Large intestine (tissue), 3 donors: ENCODE measurements around the gene MED13L. TPM values are rescaled to one million over a fixed set of nuclear protein-coding genes. Genes with fewer than 3 reads are reported as not detected.

Experiments used
- DNase-seq, 2 donors: peaks; one replicate each; pipeline versions ENCODE4 v3.0.0 to v3.0.0-alpha.2; 2013
- H3K27ac ChIP-seq: one replicate; pipeline ENCODE4 v1.5.1; 2013; ENCODE audit warnings: low read length
- H3K27me3 ChIP-seq: 2 replicates; pipeline ENCODE4 v1.6.1; 2013; ENCODE audit warnings: low read length; ENCODE audit not compliant: control insufficient read depth, insufficient read depth
- H3K36me3 ChIP-seq: 2 replicates; pipeline ENCODE4 v1.6.1; 2013; ENCODE audit warnings: low read length; ENCODE audit not compliant: control insufficient read depth, insufficient read depth
- H3K4me1 ChIP-seq: one replicate; pipeline ENCODE4 v1.6.1; 2013; ENCODE audit warnings: low read length; ENCODE audit not compliant: control insufficient read depth, insufficient read depth
- H3K4me3 ChIP-seq: one replicate; pipeline ENCODE4 v1.5.1; 2013; ENCODE audit warnings: low read length
- H3K9me3 ChIP-seq: one replicate; pipeline ENCODE4 v1.6.1; 2013; ENCODE audit warnings: mild to moderate bottlenecking, low read depth, low read length, moderate library complexity; ENCODE audit not compliant: control insufficient read depth
- WGBS: methylation state at CpG from one replicate; pipeline ENCODE4 v1.1.5; 2013; ENCODE audit warnings: low lambda C conversion rate; ENCODE audit not compliant: insufficient coverage; 5-methylcytosine and 5-hydroxymethylcytosine counted together
- polyA plus RNA-seq: library from polyadenylated mRNA; unstranded; fragments of 120-200 nt; gene quantifications from one replicate; pipeline ENCODE4 v1.2.1, GENCODE V29; 2013

Gene MED13L
- polyA plus RNA-seq, 1 donor = 69.3 TPM

DNA sequence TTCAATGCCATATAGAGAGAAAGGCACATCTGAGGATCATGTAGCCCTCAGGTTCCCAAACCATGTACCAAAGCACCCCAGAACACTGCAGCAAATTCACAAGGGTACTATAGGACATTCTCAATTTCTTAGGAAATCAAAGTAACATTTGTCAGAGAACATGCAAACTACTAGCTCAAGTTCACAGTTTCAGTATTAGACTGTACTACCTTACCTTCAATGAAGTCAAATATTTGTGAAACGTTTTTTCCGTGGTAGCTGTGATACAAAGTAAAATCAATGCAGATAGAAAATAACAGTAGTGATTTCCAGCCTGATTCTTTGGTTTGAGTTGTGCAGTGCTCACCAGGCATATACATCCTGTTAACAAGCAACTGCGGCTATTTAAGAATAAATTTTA, 197.1 kb downstream of the MED13L start:
- no peaks in the 10 kb centered on the region for H3K9me3 ChIP-seq
- H3K27me3 ChIP-seq = no peaks in the 10 kb centered on the region
- no peaks in the 10 kb centered on the region for H3K36me3 ChIP-seq
- 100% methylated on average over 3 of the region's 3 CpGs for WGBS
- no peak overlapping the region for H3K4me3 ChIP-seq
- no peak for DNase-seq
- H3K27ac ChIP-seq = no peak overlapping the region
- H3K4me1 ChIP-seq = no peaks in the 10 kb centered on the region

DNA sequence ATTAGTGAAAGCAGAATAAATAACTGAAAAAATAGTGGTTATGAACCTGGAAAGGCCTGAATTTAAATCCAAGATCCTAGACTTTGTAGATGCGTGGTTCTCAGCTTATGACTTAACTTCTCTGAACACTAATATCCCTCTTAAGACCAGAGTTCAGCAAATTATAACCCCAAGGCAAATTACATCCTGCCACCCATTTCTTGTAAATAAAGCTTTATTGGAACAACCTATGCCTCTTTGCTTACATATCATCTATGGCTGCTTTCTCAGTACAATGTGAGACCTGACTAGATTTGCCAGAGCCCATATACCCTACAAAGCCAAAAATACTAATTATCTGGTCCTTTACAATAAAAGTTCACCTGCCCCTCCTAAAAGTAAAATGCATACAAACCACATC, 199.1 kb downstream of the MED13L start:
- no peak for DNase-seq
- Histone ChIP-seq H3K27ac (no peak overlapping the region), H3K4me1 (no peaks in the 10 kb centered on the region), H3K9me3 (no peaks in the 10 kb centered on the region), H3K4me3 (no peak overlapping the region), H3K27me3 (no peaks in the 10 kb centered on the region), H3K36me3 (no peaks in the 10 kb centered on the region)
- WGBS = no CpG with 5 or more reads among the region's 1 CpG

GRCh38 chr12:116077431-116077830, 200.1 kb downstream of the MED13L start:
- no peak for DNase-seq
- H3K4me1 ChIP-seq = no peaks in the 10 kb centered on the region
- H3K36me3 ChIP-seq = no peaks in the 10 kb centered on the region
- H3K4me3 ChIP-seq = no peak overlapping the region
- no peaks in the 10 kb centered on the region for H3K27me3 ChIP-seq
- H3K9me3 ChIP-seq = no peaks in the 10 kb centered on the region
- no peak overlapping the region for H3K27ac ChIP-seq

DNA sequence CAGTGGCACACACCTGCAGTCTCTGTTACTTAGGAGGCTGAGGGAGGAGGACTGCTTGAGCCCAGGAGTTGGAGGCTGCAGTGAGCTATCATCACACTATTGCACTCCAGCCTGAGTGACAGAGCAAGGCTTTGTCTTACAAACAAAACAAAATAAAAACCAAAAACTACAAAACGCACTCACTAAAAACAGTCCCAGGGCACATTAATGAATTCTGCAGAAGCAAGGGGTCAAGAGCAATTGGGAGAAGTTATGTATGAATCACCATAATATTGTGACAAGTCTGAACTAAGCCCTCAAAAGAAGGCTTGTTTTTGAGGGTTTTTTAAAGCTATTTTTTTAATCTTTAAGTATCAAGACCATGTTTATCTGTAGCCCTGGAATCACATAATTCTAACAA, 201.1 kb downstream of the MED13L start:
- Histone ChIP-seq H3K4me3 (no peak overlapping the region), H3K9me3 (no peaks in the 10 kb centered on the region), H3K27me3 (no peaks in the 10 kb centered on the region), H3K4me1 (no peaks in the 10 kb centered on the region), H3K27ac (no peak overlapping the region), H3K36me3 (no peaks in the 10 kb centered on the region)
- 80% methylated on average over 1 of the region's 1 CpG for WGBS
- DNase-seq = no peak

GRCh38 chr12:116074686-116075085, 202.8 kb downstream of the MED13L start:
- no peaks in the 10 kb centered on the region for H3K27me3 ChIP-seq
- no peak for DNase-seq
- H3K36me3 ChIP-seq = no peaks in the 10 kb centered on the region
- no peak overlapping the region for H3K27ac ChIP-seq
- WGBS = 100% methylated on average over 1 of the region's 1 CpG
- no peaks in the 10 kb centered on the region for H3K4me1 ChIP-seq
- H3K4me3 ChIP-seq = no peak overlapping the region
- H3K9me3 ChIP-seq = no peaks in the 10 kb centered on the region

- no peak overlapping the region for H3K4me3 ChIP-seq
- no peaks in the 10 kb centered on the region for H3K9me3 ChIP-seq
- DNase-seq = no peak
- no peaks in the 10 kb centered on the region for H3K27me3 ChIP-seq
- H3K27ac ChIP-seq = no peak overlapping the region
- H3K36me3 ChIP-seq = no peaks in the 10 kb centered on the region
- no peaks in the 10 kb centered on the region for H3K4me1 ChIP-seq
- no CpG with 5 or more reads among the region's 2 CpGs for WGBS
Measured at GRCh38 chr12:116071555-116072230, 205.8 kb downstream of the MED13L start.

- Histone ChIP-seq H3K4me3 (no peak overlapping the region), H3K27ac (no peak overlapping the region), H3K4me1 (no peaks in the 10 kb centered on the region), H3K36me3 (no peaks in the 10 kb centered on the region), H3K9me3 (no peaks in the 10 kb centered on the region), H3K27me3 (no peaks in the 10 kb centered on the region)
- DNase-seq = no peak
- WGBS = no CpG with 5 or more reads among the region's 3 CpGs
Measured at GRCh38 chr12:116070444-116070843, 207.0 kb downstream of the MED13L start.

- no peaks in the 10 kb centered on the region for H3K36me3 ChIP-seq
- H3K4me3 ChIP-seq = no peak overlapping the region
- H3K27me3 ChIP-seq = no peaks in the 10 kb centered on the region
- H3K9me3 ChIP-seq = no peaks in the 10 kb centered on the region
- no peak overlapping the region for H3K27ac ChIP-seq
- no peaks in the 10 kb centered on the region for H3K4me1 ChIP-seq
- no peak for DNase-seq
Measured at GRCh38 chr12:116069943-116070342, 207.6 kb downstream of the MED13L start.

- Histone ChIP-seq H3K9me3 (no peaks in the 10 kb centered on the region), H3K36me3 (no peaks in the 10 kb centered on the region), H3K27ac (no peak overlapping the region), H3K27me3 (no peaks in the 10 kb centered on the region), H3K4me1 (no peaks in the 10 kb centered on the region), H3K4me3 (no peak overlapping the region)
- DNase-seq = no peak
- 90% methylated on average over 2 of the region's 9 CpGs for WGBS
Measured at GRCh38 chr12:116068853-116069252, 208.6 kb downstream of the MED13L start.

- no peaks in the 10 kb centered on the region for H3K27me3 ChIP-seq
- no peak overlapping the region for H3K4me3 ChIP-seq
- DNase-seq = no peak
- no peaks in the 10 kb centered on the region for H3K4me1 ChIP-seq
- H3K9me3 ChIP-seq = no peaks in the 10 kb centered on the region
- no peak overlapping the region for H3K27ac ChIP-seq
- H3K36me3 ChIP-seq = no peaks in the 10 kb centered on the region
Measured at GRCh38 chr12:116068371-116068770, 209.1 kb downstream of the MED13L start.

DNA sequence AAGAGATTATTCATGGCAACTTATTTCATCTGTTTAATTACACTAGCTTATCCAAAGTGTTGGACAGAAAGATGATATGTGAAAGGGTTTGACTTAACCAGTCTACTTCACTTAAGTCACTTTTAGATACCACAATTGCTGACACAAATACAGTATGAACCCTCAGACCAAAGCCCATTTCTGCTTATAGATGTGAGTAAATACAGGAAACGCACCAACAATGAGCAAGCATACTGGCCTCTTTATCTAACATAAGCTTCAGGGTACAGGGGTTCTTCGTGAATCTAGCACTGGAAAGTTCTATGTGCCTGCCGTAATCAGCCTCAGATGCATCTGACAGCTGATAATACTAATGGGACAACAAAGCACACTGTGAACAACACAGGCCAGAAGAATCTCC, 209.6 kb downstream of the MED13L start:
- no peaks in the 10 kb centered on the region for H3K36me3 ChIP-seq
- no peaks in the 10 kb centered on the region for H3K9me3 ChIP-seq
- peak in 1 of 2 donors; percentile 16 for DNase-seq
- H3K4me1 ChIP-seq = no peaks in the 10 kb centered on the region
- no peak overlapping the region for H3K27ac ChIP-seq
- WGBS = no CpG with 5 or more reads among the region's 3 CpGs
- H3K27me3 ChIP-seq = no peaks in the 10 kb centered on the region
- no peak overlapping the region for H3K4me3 ChIP-seq
